ENCODE measurements around the gene NOL6.
"Not testable (repeated sequence)": the region's sequence is repeated elsewhere in the genome, so short reads cannot be mapped to it uniquely, and the experiment has no call there.

NOL6 gene

DNA sequence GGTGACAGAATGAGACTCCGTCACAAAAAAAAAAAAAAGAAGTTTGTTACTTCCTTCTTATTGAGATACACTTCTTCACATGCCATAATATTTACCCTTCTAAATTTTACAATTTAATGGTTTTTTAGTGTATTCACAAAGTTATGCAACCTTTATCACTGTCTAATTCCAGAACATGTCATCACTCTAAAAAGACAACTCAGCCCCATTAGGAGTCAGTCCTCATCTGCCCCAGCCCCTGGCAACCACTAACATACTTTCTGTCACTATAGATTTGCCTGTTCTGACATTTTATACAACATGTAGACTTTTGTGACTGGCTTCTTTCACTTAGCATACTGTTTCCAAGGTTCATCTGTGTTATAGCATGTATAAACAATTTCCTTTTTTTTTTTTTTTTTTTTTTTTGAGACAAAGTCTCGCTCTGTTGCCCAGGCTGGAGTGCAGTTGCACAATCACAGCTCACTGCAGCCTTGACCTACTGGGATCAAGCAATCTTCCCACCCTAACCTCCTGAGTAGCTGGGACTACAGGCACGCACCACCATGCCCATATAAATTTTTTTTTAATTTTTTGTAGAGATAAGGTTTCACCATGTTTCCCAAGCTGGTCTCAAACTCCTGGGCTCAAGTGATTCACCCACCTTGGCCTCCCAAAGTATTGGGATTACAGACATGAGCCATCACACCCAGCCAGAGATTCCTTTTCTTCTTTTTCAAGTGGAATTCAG lies 44.3 kb downstream of the NOL6 start:
- no peak for FAIRE-seq

DNA sequence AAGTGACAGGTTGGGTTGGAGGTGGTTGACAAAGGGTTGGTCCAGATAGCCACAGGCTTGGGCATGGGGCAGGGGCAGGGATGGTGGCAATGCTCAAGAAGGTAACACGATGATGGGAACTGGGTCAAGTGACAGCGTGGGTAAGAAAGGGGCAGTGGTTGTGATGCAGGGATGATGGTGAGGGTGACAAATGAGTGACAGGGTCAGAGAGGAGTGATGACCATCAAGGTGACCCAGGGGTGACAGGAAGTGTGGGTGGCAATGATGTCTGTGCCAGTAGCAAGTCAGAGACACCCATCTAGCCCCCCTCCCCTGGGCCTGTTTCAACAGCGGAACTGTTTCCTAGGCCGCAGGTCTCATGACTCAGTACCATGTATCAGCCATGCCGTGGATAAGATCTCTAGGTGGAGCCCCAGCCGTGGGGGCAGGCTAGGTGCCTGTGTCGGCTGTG lies 46.9 kb downstream of the NOL6 start:
- FAIRE-seq = no peak

DNA sequence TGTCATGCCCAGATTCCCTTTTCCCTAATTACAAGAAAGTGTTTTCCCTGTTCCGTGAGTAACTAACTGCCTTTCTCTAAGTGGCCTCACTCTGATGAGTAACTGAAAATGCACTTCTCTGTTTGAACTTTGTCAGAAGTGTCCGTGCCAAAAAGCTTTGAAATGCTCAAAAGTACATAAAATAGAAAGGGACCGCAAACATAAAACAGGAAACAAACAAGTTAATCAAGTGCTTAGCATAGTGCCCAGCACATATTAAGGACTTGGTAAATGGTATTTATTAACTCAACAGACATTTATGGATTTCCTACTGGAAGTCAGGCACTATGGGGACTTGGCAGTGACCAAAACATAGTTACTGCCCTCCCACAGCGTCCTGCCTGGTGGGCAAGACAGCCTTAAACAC lies 48.6 kb downstream of the NOL6 start:
- FAIRE-seq = no peak

DNA sequence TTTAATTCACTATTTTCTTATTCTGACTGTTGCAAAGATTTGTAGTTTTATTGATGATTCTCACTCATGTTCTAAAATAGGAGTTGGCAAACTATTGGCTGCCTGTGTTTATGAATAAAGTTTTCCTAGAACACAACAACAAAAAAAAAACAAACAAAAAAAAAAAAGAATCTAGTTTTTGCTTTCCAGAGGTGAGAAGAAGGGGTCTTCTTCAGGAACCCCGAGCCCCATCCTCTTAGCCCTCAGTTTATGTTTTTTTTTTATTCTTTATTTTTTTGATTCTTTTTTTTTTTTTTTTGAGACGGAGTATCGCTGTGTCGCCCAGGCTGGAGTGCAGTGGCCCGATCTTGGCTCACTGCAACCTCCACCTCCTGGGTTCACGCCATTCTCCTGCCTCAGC lies 49.2 kb downstream of the NOL6 start:
- not testable (repeated sequence) for FAIRE-seq

DNA sequence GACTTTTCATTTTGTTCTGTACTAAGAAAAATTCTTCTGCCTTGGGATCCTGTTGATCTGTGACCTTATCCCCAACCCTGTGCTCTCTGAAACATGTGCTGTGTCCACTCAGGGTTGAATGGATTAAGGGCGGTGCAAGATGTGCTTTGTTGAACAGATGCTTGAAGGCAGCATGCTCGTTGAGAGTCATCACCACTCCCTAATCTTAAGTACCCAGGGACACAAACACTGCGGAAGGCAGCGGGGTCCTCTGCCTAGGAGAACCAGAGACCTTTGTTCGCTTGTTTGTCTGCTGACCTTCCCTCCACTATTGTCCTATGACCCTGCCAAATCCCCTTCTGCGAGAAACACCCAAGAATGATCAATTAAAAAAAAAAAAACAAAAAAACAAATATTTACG lies 49.7 kb downstream of the NOL6 start:
- FAIRE-seq = not testable (repeated sequence)

DNA sequence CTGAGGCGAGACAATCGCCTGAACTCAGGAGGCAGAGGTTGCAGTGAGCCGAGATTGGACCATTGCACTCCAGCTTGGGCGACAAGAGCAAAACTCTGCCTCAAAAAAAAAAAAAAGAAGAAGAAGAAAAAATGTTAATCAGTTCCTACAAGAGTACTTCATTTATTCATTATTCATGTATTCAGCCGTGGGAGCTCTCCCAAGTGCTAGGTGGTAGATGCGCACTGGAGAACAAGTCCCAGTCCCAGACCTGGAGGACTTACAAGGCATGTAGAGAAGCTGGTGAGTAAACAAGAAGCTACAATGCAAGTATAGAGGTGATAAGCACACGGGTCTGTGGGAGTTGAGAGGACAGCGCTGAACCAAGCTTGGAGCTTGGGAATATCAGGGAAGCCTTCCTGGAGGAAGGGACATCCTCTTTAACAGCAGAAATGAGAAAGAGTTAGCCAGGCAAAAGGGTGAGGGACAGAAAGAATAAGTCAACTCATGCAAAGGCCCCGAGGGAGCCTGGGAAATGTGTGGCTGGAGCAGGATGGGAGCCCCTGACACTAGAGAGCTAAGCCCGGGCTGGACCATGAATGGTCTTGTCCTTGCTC lies 53.9 kb downstream of the NOL6 start:
- no peak for FAIRE-seq

DNA sequence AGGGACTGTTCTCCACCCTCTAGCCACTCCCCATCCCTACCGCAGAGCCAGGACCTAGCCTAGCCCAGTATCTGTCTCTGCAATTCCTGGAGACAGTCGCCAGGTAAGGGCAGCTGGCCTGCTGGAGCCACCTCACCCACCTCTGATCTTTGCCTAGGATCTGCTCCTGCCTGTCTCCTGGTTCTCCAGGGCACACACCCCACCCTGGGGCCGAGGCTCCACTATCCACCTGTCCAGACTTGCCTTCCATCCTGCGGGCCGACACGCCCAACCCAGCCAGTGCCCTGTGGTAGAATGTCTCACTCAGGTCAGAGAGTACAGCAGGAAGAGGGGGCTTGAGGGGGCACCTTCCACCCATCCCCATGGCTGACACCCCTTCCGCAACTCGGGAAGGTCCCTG lies 55.6 kb downstream of the NOL6 start:
- no peak for FAIRE-seq

DNA sequence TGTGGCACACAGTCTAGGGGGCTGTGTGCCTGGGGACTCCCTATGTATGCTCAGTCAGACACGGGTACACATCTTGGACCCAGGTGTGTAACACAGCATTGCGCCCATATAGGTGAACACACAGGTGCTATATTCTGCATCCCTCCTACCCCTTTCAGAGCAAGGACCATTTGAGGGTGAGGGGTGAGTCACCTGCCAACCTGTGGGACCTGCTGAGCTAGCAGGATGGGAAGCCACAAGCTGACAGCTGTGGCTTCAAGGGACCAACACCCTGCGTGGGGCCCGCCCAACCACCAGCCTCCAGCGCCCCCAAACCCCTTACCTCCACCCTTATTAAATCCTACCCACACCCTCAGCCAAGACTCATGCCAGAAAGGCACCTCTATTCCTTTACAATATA lies 56.7 kb downstream of the NOL6 start:
- FAIRE-seq = no peak

DNA sequence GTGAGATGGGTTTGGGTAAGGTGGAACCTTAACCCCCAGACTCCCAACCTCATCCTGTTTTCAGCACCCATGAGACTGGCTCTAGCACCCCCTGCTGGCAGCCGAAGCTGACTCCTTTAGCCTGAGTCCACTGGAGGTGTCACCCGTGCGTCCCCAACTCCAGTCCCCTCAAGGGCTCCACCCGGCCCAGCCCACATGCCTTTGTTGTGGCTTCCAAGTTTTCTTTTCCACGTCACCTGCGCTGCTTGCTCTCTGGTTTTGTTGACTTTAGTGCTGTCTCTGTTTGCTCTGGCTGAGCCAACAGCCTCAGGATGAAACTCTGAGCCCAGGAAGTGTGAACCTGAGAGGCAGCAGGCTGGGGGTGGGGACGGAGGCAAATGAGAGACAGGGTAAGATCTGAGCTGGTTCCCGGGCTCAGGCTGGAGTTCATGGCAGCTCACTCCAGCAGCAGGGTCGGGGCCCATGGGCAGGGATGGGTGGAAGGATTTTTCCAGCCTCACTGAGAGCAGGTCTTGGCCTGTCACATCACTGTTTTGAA lies 58.2 kb downstream of the NOL6 start:
- FAIRE-seq = no peak

DNA sequence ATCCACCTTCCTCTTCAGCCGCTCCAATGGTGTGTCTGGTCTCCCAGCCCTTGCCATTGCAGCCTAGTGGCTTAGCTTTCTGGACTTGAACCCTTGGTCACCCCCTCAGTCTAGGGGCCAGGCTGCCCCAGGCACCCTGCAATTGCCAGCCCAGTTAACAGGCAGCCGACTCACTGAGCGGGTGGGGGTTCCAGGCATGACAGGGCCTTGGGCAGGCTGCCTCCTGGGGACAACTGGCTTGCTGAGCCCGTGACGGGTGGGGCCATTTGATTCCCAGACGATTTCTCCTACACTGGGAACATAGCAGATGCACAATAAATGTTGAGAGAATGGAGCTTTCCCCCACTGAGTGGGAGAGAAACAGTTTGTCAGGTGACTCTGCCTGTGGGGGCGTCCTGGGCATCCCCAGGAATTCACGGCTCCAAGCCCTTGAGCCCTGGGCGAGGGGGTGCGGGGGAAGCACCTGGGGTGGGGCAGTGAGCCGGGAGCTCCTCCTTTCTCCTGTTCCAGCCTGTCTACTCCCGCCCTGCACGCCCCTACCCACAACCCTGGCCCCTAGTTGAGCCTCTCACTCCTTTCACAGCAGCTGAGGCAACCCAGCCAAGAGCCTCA lies 58.7 kb downstream of the NOL6 start:
- FAIRE-seq = no peak

DNA sequence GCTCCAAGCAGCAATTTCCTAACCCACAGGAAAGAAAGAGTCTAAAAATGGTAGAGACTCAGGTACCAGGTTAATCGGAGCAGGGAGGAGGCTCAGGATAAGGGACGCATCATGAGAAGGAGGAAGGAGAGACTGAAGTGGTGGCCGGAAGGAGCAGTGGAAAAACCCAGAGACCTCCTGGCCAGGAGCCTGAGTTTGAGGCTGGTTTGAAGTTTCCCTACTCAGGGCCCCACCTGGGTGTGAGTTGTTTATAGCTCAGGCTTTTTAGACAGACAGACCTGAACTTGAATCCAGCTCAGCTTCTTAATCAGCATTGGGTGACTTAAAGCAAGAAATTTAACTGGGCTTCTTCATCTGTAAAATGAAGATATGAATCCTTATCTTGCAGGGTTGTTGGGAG lies 59.5 kb downstream of the NOL6 start:
- no peak for FAIRE-seq

Data from colon (tissue), 2 donors.